GM18909 (cell line): Measurements from ENCODE around the gene MACROD2.
"Not testable (repeated sequence)": the region's sequence is repeated elsewhere in the genome, so short reads cannot be mapped to it uniquely, and the experiment has no call there.

ENCODE experiments used
- ATAC-seq: cut with Tn5 transposase; IDR thresholded peaks from one replicate; pipeline ENCODE4 v1.9.1; 2021; ENCODE audit warnings: mild to moderate bottlenecking; ENCODE audit not compliant: unreplicated experiment, poor library complexity

The MACROD2 gene

GRCh38 chr20:14235355-14235754, 240.0 kb downstream of the MACROD2 start:
- ATAC-seq: no peak

DNA sequence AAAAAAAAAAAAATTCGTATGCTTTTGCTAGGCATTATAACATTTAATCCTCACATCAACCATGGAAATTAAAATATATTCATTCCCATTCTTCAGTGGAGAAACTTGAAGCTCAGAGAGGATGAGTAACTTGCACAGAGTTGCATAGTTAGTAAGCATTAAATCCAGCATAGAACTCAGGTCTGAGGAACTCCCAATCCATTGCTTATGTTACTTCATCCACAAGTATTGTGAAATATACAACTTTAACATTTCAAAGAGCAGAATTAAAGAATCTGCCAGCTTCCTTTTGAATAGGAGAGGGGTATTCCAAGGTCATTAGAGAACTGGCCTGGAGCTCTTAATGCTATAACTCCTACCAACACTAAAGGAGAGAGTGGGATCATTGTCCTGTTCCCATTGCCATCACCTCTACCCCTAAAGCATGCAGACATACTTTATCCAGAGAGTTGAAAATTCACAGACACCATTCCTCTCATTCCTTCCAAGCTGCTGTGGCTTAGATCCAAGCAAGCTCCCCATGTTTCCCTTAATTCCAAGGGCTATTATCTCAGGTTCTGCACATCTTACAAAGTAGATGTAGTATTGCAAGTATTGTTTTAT, 250.2 kb downstream of the MACROD2 start:
- ATAC-seq: no peak

- no peak for ATAC-seq
Observed at GRCh38 chr20:14259689-14260088, 264.4 kb downstream of the MACROD2 start.

GRCh38 chr20:14260367-14260766, 265.1 kb downstream of the MACROD2 start:
- no peak for ATAC-seq

GRCh38 chr20:14264869-14265268, 269.6 kb downstream of the MACROD2 start:
- ATAC-seq: no peak

DNA sequence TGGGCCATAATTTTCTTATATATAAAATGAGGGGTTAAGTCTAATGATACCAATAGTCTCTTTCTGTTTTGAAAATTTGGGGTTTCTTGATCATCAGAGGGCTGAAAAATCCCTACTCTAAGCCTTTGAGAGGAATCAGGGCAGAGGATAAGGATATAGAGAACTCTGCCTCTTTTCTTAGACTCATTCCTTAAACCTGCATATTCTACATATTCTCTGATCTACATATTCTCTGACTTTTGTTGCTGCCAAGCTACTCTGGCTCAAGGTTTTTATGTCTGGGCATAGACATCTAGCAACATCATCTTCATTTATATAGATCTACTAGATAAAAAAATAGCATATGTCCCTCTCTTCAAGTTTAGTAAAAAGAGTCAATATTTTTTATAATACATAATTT, 270.9 kb downstream of the MACROD2 start:
- no peak for ATAC-seq

- not testable (repeated sequence) for ATAC-seq
Observed at GRCh38 chr20:14270751-14271150, 275.4 kb downstream of the MACROD2 start.

- ATAC-seq: no peak
Observed at GRCh38 chr20:14282140-14282539, 286.8 kb downstream of the MACROD2 start.

- ATAC-seq: no peak
Observed at GRCh38 chr20:14284443-14284842, 289.1 kb downstream of the MACROD2 start.

DNA sequence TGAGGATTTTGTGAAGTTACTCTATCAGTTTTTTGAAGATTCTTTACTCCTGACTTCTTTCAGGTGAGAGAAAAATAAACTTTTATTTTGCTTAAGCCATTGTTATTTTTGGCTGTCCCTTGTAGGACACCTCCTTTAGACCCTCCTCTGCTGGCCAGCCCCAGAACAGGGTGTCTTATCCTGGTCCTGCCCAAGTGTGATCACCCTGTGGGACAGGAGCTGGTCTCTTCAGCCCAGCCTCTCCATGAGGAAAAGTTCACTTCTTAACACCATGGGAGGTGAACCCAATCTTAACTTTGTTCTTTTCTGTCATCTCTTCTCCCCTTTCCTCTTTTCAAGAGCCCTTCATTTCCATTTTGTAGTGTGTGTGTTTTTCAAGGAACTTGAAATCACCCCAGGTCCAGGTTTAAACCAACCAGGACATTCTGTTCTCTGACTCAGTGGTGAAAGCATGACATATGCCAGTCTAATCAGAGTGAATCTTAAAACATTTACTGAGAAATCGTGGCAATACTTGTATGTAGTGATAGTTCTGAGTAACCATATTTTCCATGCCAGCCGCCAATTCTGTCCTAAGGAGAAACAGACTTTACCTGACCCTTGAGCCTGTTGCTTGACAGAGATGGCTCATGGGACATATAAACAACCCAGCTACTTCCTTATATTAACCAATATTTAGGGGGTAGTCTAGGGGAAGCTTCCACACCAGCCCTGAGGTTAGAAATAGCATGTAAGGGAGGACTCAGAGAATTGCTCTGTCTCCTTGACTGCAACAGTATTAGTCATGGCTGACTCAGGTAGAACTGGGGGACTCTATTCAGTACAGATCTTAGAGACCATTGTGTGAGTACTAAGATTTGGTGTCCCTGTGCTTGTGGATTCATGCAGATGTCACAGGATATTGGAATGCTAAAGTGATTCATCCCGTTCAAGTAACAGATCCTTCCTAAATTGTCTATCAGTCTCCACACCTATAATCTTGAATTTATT, 293.3 kb downstream of the MACROD2 start:
- ATAC-seq: no peak

DNA sequence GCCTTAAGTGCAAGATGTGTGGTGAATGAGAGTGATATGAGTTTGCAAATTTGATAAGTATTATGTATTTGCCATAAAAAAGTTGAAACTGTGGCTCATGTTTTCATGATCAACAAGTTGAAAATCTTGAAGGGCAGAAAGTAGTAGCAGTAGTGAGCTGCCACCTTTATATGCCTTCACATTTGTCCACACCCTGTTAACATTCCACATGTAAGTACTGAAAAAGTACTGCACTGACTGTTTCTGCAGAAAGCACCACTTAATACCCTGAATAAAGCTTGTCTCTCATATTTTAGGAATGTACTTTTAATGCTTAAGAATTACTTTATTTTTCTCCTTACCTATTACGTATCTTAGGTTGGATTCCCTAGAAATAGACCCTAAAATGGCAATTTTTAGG, 296.2 kb downstream of the MACROD2 start:
- no peak for ATAC-seq

DNA sequence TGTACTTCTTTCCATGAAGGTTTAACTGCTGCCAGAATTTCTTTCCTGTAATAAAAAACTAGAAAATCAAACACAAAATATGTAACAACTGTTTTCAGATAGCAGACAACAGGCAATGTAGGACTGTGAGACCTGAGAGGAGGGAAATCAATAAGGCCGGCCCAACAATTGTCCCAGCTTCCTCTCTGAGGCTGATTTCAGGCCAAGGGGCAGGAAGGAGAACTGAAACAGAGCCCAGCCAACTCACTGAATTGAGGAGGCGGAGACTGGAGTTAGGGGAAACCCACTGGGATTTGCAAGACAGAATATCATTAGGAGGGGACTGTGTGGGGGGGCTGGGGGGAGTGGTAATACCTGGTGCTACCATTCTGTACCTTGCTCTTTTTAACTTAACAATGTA, 299.9 kb downstream of the MACROD2 start:
- ATAC-seq: no peak

GRCh38 chr20:14295770-14296309, 300.5 kb downstream of the MACROD2 start:
- ATAC-seq: no peak

- ATAC-seq: no peak
Observed at GRCh38 chr20:14299831-14300230, 304.5 kb downstream of the MACROD2 start.

DNA sequence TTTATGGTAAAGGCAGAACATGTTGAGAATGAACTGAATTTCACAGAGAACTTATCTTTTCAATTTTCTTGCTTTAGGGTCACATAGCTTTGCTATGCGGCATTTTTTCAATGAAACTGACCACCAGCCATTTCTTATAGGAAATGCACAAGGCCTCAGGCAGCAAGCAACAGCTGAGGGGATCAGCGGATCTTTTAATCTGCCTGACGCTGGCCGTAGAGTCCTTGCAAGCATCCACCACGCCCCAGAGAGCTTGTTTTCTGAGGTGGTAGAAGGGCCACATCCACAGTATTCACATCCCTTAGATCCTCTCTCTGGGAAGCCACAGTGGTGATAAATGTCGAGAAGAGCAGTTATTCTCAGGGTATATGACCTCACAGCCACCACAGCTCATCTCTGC, 307.8 kb downstream of the MACROD2 start:
- ATAC-seq: no peak

- ATAC-seq: no peak
Observed at GRCh38 chr20:14303651-14304050, 308.3 kb downstream of the MACROD2 start.

GRCh38 chr20:14304472-14304871, 309.2 kb downstream of the MACROD2 start:
- no peak for ATAC-seq

GRCh38 chr20:14307956-14308355, 312.6 kb downstream of the MACROD2 start:
- ATAC-seq: no peak

- no peak for ATAC-seq
Observed at GRCh38 chr20:14310977-14311627, 315.8 kb downstream of the MACROD2 start.

DNA sequence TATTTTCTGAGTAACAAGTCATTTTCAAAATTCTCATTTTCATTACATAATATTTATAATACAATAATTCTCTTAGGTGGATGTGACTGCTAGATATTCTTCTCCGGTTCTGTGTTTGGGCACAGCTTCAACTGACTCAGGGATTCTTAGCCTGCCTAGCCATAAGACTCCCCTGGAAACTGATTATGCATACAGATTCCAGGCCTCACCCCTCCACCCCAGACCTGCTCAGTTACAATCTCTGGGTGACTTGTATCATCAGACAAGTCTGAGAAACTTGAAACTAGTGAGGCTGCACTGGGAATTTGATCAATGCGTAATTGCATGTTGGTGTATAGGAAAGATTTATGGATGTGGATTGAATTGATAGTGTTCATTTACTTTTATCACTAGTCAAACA, 316.7 kb downstream of the MACROD2 start:
- no peak for ATAC-seq
